ENCODE data around the gene CRCP. TPM values are rescaled to one million over a fixed set of nuclear protein-coding genes. Genes with fewer than 3 reads are reported as not detected.
"Not testable (repeated sequence)": the region's sequence is repeated elsewhere in the genome, so short reads cannot be mapped to it uniquely, and the experiment has no call there.

Gene CRCP
- total RNA-seq, result 26.6 TPM

DNA sequence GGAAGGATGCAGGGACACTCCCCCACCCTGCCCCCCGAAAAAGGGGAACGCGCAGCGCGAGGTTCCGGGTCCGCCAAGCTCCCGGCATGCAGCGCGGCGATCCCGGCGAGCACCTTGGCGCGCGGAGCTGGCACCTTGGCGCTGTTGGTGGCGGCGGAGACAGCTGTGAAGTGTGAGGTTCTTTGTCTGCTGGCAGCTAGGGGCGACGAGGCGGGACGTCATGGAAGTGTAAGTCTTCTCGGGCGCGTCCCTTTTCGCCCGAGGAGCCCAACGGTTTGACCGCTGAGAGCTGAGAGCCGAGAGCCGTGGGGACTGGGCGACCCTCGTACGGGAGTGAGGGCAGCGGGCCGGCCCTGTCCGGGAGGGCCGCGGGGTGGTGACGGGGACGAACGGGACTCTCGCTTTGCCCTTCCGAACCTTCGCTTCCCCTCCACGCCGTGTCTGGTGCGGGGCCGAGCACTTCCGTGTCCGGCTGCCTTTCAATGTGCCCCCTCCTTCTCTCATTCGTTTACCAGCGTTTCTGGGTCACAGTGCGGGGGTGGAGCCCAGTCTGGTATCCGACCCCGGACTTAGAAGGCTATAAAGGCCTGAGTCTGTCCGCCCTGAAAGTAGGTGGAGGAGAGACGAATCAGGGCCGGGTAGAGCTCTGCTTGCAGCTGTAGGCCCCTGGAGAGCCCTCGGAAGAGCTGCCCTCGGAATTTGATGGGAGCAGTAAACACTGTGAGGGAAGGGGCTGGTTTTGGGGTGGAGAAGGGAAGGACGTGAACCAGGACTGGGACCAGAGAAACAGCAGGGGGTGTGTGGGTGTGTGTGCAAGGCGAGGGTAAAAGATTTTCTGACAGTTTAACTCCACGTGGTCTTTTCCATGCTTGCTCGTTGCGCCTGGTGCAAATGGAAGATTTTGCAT lies at the start of gene CRCP:
Gene CRCP (plus strand): TSS at position 105 of the 907 bp plus-strand sequence. CDS start 116 bp downstream, at position 221.
- Histone ChIP-seq H3K4me3 (ENCODE audit: low read length in 3 of 3) (peak within 1 kb of the TSS; percentile 92 to 95 (median 93)), H3K9ac (ENCODE audit: low read depth in 1 of 3, low read length in 3 of 3) (peak within 1 kb of the TSS; percentile 92 to 97 (median 94)), H3K27ac (ENCODE audit: low read depth, low read length) (peak within 1 kb of the TSS; percentile 94), H3K9me3 (ENCODE audit: control insufficient read depth in 3 of 3, low read length in 3 of 3) (no peaks in the 10 kb centered on the region), H3K4me1 (ENCODE audit: control insufficient read depth in 3 of 3, insufficient read depth in 3 of 3, low read length in 3 of 3) (peaks cover 22 to 32% (median 22%) of the 10 kb centered on the region in 3 donors), H3K27me3 (ENCODE audit: control insufficient read depth in 3 of 3, insufficient read depth in 3 of 3, low read length in 3 of 3) (no peaks in the 10 kb centered on the region), H3K36me3 (ENCODE audit: control insufficient read depth in 3 of 3, insufficient read depth in 3 of 3, low read length in 3 of 3) (peaks cover 0 to 2% (median 0%) of the 10 kb centered on the region in 3 donors)

DNA sequence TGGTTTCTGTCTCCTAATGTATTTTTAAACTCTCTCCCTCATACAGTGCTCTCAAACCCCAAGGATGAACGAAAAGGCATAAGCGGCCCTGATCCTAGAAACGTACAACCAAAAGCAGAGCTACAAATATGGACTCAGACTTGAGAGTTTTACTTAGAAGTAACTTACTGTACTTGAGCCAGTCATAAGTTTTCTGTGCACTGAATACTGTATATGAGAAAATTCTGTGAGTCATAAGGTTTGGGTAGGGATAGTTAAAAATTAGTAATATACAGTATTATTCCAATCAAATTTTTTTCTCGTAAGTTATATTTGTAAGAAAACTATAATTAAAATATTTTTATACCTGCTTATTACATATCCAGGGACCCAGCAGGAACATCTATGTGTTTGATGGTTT lies 44.9 kb upstream of the CRCP start:
- Histone ChIP-seq H3K27ac (ENCODE audit: low read depth, low read length) (no peak overlapping the region), H3K9me3 (ENCODE audit: control insufficient read depth in 3 of 3, low read length in 3 of 3) (no peaks in the 10 kb centered on the region), H3K9ac (ENCODE audit: low read depth in 1 of 3, low read length in 3 of 3) (no peak overlapping the region), H3K27me3 (ENCODE audit: control insufficient read depth in 3 of 3, insufficient read depth in 3 of 3, low read length in 3 of 3) (no peaks in the 10 kb centered on the region), H3K4me3 (ENCODE audit: low read length in 3 of 3) (no peak overlapping the region), H3K4me1 (ENCODE audit: control insufficient read depth in 3 of 3, insufficient read depth in 3 of 3, low read length in 3 of 3) (no peaks in the 10 kb centered on the region), H3K36me3 (ENCODE audit: control insufficient read depth in 3 of 3, insufficient read depth in 3 of 3, low read length in 3 of 3) (no peaks in the 10 kb centered on the region)

DNA sequence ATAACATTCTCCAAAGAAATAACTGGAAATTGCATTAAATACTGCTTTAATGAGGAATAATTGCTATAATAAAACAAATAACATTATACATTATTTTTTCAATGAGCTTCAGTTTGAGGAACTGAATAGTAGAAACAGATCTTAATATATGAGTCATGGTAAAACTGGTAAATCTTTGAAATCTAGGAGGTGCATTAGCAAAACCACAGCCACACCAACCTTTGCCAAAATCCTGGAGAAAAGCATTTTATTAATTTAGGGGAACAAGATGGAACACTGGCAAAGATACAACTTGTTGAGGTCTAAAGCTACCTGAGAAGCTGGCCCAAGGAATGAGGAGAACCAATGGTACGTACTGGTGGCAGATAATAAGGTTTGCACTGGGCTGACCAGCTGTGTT lies 44.4 kb upstream of the CRCP start:
- H3K36me3 ChIP-seq (ENCODE audit: control insufficient read depth in 3 of 3, insufficient read depth in 3 of 3, low read length in 3 of 3), result no peaks in the 10 kb centered on the region
- H3K27ac ChIP-seq (ENCODE audit: low read depth, low read length), result no peak overlapping the region
- H3K4me1 ChIP-seq (ENCODE audit: control insufficient read depth in 3 of 3, insufficient read depth in 3 of 3, low read length in 3 of 3), result no peaks in the 10 kb centered on the region
- no peak overlapping the region for H3K4me3 ChIP-seq (ENCODE audit: low read length in 3 of 3)
- no peaks in the 10 kb centered on the region for H3K9me3 ChIP-seq (ENCODE audit: control insufficient read depth in 3 of 3, low read length in 3 of 3)
- no peak overlapping the region for H3K9ac ChIP-seq (ENCODE audit: low read depth in 1 of 3, low read length in 3 of 3)
- no peaks in the 10 kb centered on the region for H3K27me3 ChIP-seq (ENCODE audit: control insufficient read depth in 3 of 3, insufficient read depth in 3 of 3, low read length in 3 of 3)

DNA sequence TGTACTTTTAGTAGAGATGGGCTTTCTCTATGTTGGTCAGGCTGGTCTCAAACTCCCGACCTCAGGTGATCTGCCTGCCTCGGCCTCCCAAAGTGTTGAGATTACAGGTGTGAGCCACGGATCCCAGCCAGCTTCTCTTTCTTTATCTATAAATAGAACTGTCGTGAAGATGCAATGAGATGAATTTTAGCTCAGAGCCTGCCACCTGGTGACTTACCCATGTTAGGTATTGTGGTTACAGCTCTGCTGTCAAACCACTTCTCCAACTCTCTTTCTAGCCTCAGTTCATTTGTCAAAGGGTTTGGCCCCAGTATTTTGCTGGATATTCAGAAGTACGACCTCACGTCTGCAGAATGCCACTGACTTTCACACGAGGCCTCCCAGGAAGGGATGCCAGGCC lies 42.4 kb upstream of the CRCP start:
- H3K4me1 ChIP-seq (ENCODE audit: control insufficient read depth in 3 of 3, insufficient read depth in 3 of 3, low read length in 3 of 3), result peaks cover 9 to 13% (median 11%) of the 10 kb centered on the region in 3 donors
- not testable (repeated sequence) for H3K9me3 ChIP-seq (ENCODE audit: control insufficient read depth in 3 of 3, low read length in 3 of 3); H3K4me3 ChIP-seq (ENCODE audit: low read length in 3 of 3); H3K9ac ChIP-seq (ENCODE audit: low read depth in 1 of 3, low read length in 3 of 3); H3K27ac ChIP-seq (ENCODE audit: low read depth, low read length); H3K36me3 ChIP-seq (ENCODE audit: control insufficient read depth in 3 of 3, insufficient read depth in 3 of 3, low read length in 3 of 3); H3K27me3 ChIP-seq (ENCODE audit: control insufficient read depth in 3 of 3, insufficient read depth in 3 of 3, low read length in 3 of 3)

DNA sequence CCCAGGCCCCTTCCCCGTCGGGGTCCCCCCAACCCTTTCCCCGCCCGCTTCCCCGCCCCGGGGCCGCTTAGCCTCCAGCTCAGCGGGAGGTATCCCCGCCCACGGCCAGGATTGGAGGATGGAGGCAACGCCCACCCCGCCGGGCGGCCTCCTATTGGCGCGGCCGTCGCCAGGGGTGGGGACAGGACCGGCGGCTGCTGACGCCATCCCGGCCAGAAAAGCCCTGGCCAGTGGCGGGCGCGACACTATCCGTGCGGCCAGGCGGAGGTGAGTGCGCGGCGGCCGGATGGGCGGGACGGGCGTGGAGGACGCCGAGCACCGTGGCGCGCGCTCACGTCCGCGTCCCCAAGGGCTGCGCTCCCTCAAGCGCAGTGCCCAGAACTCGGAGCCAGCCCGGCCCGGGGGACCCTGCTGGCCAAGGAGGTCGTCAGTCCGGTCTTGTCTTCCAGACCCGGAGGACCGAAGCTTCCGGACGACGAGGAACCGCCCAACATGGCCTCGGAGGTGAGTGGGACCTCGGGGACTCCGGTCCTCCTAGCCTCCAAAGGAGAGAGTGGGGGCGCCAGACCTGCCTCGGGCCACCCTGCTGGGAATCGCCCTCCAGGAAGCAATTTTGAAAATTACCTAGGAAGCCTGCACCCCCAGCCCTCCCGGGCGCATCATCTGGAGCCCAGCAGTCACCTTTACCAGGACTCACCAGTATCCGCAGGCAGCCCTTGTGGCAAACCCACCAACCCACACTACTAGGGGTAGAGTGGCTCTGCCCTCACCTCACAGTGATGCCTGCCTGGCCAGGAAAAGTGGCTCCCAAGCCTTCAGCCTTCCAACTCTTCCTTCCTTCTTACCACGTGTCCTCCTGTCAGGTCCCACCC lies 38.8 kb upstream of the CRCP start, which contains the start of gene ASL:
Gene ASL (plus strand): TSS at position 230 of the 872 bp plus-strand sequence. CDS start 263 bp downstream, at position 493.
- Histone ChIP-seq H3K27me3 (ENCODE audit: control insufficient read depth in 3 of 3, insufficient read depth in 3 of 3, low read length in 3 of 3) (no peaks in the 10 kb centered on the region), H3K4me1 (ENCODE audit: control insufficient read depth in 3 of 3, insufficient read depth in 3 of 3, low read length in 3 of 3) (peaks cover 9 to 13% (median 11%) of the 10 kb centered on the region in 3 donors), H3K9ac (ENCODE audit: low read depth in 1 of 3, low read length in 3 of 3) (peak within 1 kb of the TSS; percentile 68 to 83 (median 82)), H3K27ac (ENCODE audit: low read depth, low read length) (no peak within 1 kb of the TSS), H3K36me3 (ENCODE audit: control insufficient read depth in 3 of 3, insufficient read depth in 3 of 3, low read length in 3 of 3) (no peaks in the 10 kb centered on the region), H3K9me3 (ENCODE audit: control insufficient read depth in 3 of 3, low read length in 3 of 3) (no peaks in the 10 kb centered on the region), H3K4me3 (ENCODE audit: low read length in 3 of 3) (peak within 1 kb of the TSS; percentile 90 to 92 (median 92))

DNA sequence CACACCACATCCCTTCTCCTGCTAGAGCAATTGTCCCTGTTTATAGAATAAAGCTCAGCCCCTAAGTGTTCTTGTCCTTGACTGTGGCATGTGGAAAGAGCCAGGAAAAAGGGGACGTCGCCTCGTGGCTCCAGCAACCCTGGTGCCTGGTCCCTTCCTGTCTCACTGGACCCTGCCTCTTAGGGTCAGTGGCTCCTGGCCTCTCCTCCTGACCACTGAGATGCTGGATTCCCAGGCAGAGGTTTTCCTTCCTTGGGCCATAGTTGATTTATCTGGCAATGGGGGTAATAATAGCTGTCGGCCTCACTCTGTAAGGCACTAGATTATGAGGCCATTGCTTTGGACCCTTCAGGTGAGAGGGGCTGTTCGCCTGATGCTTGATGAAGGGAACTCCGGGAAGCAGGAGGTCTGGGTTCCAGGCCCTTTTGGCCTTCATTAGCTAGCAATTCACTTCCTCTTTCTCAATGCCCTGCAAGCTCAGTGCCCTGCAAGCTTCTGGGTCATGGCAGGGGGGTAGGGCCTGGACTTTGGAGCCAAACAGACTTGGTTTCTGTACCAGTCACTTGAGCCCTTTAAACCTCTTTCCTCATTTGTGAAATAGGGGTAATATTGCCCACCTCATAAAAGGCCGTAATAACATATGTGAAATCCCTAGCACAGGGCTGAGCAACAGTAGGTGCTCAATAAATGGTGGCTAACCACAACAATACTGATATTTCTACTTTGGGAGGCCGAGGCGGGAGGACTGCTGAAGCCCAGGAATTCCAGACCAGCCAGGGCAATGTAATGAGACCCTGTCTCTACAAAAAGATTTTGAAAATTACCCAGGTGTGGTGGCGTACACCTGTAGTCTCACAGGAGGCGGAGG lies 38.0 kb upstream of the CRCP start:
- H3K4me1 ChIP-seq (ENCODE audit: control insufficient read depth in 3 of 3, insufficient read depth in 3 of 3, low read length in 3 of 3), result peaks cover 9 to 13% (median 11%) of the 10 kb centered on the region in 3 donors
- H3K9me3 ChIP-seq (ENCODE audit: control insufficient read depth in 3 of 3, low read length in 3 of 3), result no peaks in the 10 kb centered on the region
- H3K4me3 ChIP-seq (ENCODE audit: low read length in 3 of 3), result peak overlapping the region; percentile 90 to 92 (median 92)
- peak overlapping the region; percentile 68 to 83 (median 82) for H3K9ac ChIP-seq (ENCODE audit: low read depth in 1 of 3, low read length in 3 of 3)
- no peak overlapping the region for H3K27ac ChIP-seq (ENCODE audit: low read depth, low read length)
- no peaks in the 10 kb centered on the region for H3K36me3 ChIP-seq (ENCODE audit: control insufficient read depth in 3 of 3, insufficient read depth in 3 of 3, low read length in 3 of 3)
- H3K27me3 ChIP-seq (ENCODE audit: control insufficient read depth in 3 of 3, insufficient read depth in 3 of 3, low read length in 3 of 3), result no peaks in the 10 kb centered on the region

DNA sequence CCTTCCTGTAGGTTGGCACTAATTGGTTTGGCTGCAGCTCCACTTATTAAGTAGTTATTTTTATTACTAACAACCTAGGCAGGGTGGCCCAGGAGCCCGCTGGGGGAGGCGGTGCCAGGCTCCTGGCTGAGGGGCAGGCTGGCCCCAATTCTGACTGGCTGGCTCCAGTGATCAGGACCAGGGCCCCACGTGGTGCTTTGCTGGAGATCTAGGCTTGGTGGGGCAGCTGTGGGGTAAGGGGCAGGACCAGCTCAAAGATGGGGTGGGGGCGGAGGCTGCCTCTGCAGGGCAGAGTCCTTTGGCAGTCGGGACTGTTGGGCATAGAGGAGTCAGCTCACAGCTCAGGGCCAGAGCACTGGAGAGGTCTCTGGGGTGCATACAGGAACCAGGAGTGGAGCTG lies 36.6 kb upstream of the CRCP start:
- no peak overlapping the region for H3K27ac ChIP-seq (ENCODE audit: low read depth, low read length)
- no peak overlapping the region for H3K4me3 ChIP-seq (ENCODE audit: low read length in 3 of 3)
- no peaks in the 10 kb centered on the region for H3K9me3 ChIP-seq (ENCODE audit: control insufficient read depth in 3 of 3, low read length in 3 of 3)
- no peaks in the 10 kb centered on the region for H3K27me3 ChIP-seq (ENCODE audit: control insufficient read depth in 3 of 3, insufficient read depth in 3 of 3, low read length in 3 of 3)
- H3K9ac ChIP-seq (ENCODE audit: low read depth in 1 of 3, low read length in 3 of 3), result no peak overlapping the region
- H3K36me3 ChIP-seq (ENCODE audit: control insufficient read depth in 3 of 3, insufficient read depth in 3 of 3, low read length in 3 of 3), result peaks cover 2 to 9% (median 5%) of the 10 kb centered on the region in 3 donors
- H3K4me1 ChIP-seq (ENCODE audit: control insufficient read depth in 3 of 3, insufficient read depth in 3 of 3, low read length in 3 of 3), result peaks cover 9 to 13% (median 11%) of the 10 kb centered on the region in 3 donors

DNA sequence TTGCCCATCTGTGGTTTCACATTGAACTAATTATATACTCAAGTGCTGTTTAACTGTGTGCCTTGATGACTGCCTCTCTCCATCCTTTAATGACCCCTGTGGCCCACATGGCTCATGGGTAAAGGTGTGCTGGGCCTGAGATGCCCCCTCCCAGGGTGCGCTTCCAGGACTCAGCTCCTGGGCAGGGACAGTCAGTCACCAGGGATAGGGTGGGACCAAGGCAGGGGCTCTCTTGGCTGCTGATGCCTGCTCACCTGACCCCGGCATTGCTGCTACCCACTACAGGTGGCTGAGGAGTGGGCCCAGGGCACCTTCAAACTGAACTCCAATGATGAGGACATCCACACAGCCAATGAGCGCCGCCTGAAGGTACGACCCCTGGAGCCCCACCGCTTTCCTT lies 32.6 kb upstream of the CRCP start:
- Histone ChIP-seq H3K4me3 (ENCODE audit: low read length in 3 of 3) (no peak overlapping the region), H3K4me1 (ENCODE audit: control insufficient read depth in 3 of 3, insufficient read depth in 3 of 3, low read length in 3 of 3) (peaks cover 0 to under 1% (median 0%) of the 10 kb centered on the region in 3 donors), H3K27me3 (ENCODE audit: control insufficient read depth in 3 of 3, insufficient read depth in 3 of 3, low read length in 3 of 3) (no peaks in the 10 kb centered on the region), H3K27ac (ENCODE audit: low read depth, low read length) (no peak overlapping the region), H3K36me3 (ENCODE audit: control insufficient read depth in 3 of 3, insufficient read depth in 3 of 3, low read length in 3 of 3) (peaks cover 10 to 17% (median 11%) of the 10 kb centered on the region in 3 donors), H3K9ac (ENCODE audit: low read depth in 1 of 3, low read length in 3 of 3) (no peak overlapping the region), H3K9me3 (ENCODE audit: control insufficient read depth in 3 of 3, low read length in 3 of 3) (no peaks in the 10 kb centered on the region)

DNA sequence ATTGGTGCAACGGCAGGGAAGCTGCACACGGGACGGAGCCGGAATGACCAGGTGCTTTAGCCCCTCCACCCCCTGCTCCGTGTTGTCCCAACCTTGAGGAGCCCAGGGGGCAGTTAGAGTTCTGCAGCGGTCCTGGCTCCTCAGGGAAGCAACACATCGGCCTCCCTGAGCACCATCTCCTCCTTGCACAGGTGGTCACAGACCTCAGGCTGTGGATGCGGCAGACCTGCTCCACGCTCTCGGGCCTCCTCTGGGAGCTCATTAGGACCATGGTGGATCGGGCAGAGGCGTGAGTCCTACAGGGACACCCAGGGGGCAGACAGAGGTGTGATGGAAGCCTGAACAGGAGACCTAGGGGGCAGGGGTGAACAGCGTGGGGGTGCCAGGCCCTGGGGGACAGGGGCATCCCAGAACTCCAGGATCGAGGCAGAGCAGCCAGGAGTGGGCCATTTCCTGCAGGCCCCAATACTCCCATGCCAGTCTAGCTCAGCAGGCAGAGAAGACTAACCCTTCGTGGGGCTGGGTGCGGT lies 31.7 kb upstream of the CRCP start:
- Histone ChIP-seq H3K9me3 (ENCODE audit: control insufficient read depth in 3 of 3, low read length in 3 of 3) (no peaks in the 10 kb centered on the region), H3K9ac (ENCODE audit: low read depth in 1 of 3, low read length in 3 of 3) (no peak overlapping the region), H3K27ac (ENCODE audit: low read depth, low read length) (no peak overlapping the region), H3K4me1 (ENCODE audit: control insufficient read depth in 3 of 3, insufficient read depth in 3 of 3, low read length in 3 of 3) (no peaks in the 10 kb centered on the region), H3K36me3 (ENCODE audit: control insufficient read depth in 3 of 3, insufficient read depth in 3 of 3, low read length in 3 of 3) (peaks cover 10 to 19% (median 11%) of the 10 kb centered on the region in 3 donors), H3K4me3 (ENCODE audit: low read length in 3 of 3) (no peak overlapping the region), H3K27me3 (ENCODE audit: control insufficient read depth in 3 of 3, insufficient read depth in 3 of 3, low read length in 3 of 3) (no peaks in the 10 kb centered on the region)
